Loucy (cell line): ENCODE data around the gene ASIP.

Experiments used
- H2AFZ ChIP-seq: fragments of 200-600 bp; sonication (generic); 2 replicates; pipeline ENCODE4 v1.6.0; 2016; ENCODE audit warnings: antibody characterized with exemption, mild to moderate bottlenecking, low read length, moderate library complexity
- H3F3A ChIP-seq: fragments of 200-600 bp; 2 replicates; pipeline ENCODE4 v1.6.0; 2016; ENCODE audit warnings: antibody characterized with exemption, low read depth, mild to moderate bottlenecking
- H3K27me3 ChIP-seq: fragments of 200-600 bp; sonication (generic); 2 replicates; pipeline ENCODE4 v1.6.1; 2014; ENCODE audit warnings: low read length, mild to moderate bottlenecking; ENCODE audit not compliant: insufficient read depth, poor library complexity, severe bottlenecking
- H3K36me3 ChIP-seq: fragments of 200-600 bp; sonication (generic); 2 replicates; pipeline ENCODE4 v1.6.1; 2016; ENCODE audit warnings: low read length; ENCODE audit not compliant: insufficient read depth
- H3K4me1 ChIP-seq: fragments of 200-600 bp; sonication (generic); 2 replicates; pipeline ENCODE4 v1.5.1; 2014; ENCODE audit warnings: low read length, mild to moderate bottlenecking; ENCODE audit not compliant: insufficient read depth, poor library complexity, severe bottlenecking
- H3K4me2 ChIP-seq: fragments of 200-600 bp; sonication (generic); 2 replicates; pipeline ENCODE4 v1.6.0; 2014; ENCODE audit warnings: antibody characterized with exemption, low read length, low read depth, mild to moderate bottlenecking; ENCODE audit not compliant: poor library complexity, severe bottlenecking
- H3K4me3 ChIP-seq: fragments of 200-600 bp; sonication (generic); 2 replicates; pipeline ENCODE4 v1.5.1; 2014; ENCODE audit warnings: low read length, mild to moderate bottlenecking, mixed read lengths; ENCODE audit not compliant: poor library complexity, severe bottlenecking
- H3K79me2 ChIP-seq: fragments of 200-600 bp; sonication (generic); 2 replicates; pipeline ENCODE4 v1.6.1; 2014; ENCODE audit warnings: low read length; ENCODE audit not compliant: insufficient read depth
- H3K9ac ChIP-seq: fragments of 200-600 bp; sonication (generic); 2 replicates; pipeline ENCODE4 v1.6.0; 2014; ENCODE audit warnings: mild to moderate bottlenecking, low read depth, low read length, moderate library complexity; ENCODE audit not compliant: poor library complexity, severe bottlenecking
- H3K9me2 ChIP-seq: fragments of 200-600 bp; sonication (generic); replicated peaks from 2 replicates; pipeline ENCODE4 v1.6.1; 2016; ENCODE audit warnings: low read depth, low read length, mixed read lengths
- H3K9me3 ChIP-seq: fragments of 200-600 bp; sonication (generic); 2 replicates; pipeline ENCODE4 v1.6.1; 2014; ENCODE audit warnings: mild to moderate bottlenecking, antibody characterized with exemption, low read length, low read depth; ENCODE audit not compliant: insufficient read depth
- H4K20me1 ChIP-seq: fragments of 200-600 bp; sonication (generic); 2 replicates; pipeline ENCODE4 v1.6.0; 2014; ENCODE audit warnings: antibody characterized with exemption, low read length, mild to moderate bottlenecking; ENCODE audit not compliant: insufficient read depth, poor library complexity, severe bottlenecking
- EZH2phosphoT487 ChIP-seq: fragments of 200-600 bp; IDR thresholded peaks from 2 replicates; pipeline ENCODE4 v1.6.1; 2018; ENCODE audit warnings: antibody characterized with exemption, mild to moderate bottlenecking, moderate library complexity, borderline replicate concordance
- TF ChIP-seq, protein P1 (sequence below): fragments of 200-600 bp; sonication (generic); conservative IDR thresholded peaks from 2 replicates; pipeline ENCODE4 v1.5.1; 2014; ENCODE audit warnings: mild to moderate bottlenecking, antibody characterized with exemption, low read length

Gene ASIP

DNA sequence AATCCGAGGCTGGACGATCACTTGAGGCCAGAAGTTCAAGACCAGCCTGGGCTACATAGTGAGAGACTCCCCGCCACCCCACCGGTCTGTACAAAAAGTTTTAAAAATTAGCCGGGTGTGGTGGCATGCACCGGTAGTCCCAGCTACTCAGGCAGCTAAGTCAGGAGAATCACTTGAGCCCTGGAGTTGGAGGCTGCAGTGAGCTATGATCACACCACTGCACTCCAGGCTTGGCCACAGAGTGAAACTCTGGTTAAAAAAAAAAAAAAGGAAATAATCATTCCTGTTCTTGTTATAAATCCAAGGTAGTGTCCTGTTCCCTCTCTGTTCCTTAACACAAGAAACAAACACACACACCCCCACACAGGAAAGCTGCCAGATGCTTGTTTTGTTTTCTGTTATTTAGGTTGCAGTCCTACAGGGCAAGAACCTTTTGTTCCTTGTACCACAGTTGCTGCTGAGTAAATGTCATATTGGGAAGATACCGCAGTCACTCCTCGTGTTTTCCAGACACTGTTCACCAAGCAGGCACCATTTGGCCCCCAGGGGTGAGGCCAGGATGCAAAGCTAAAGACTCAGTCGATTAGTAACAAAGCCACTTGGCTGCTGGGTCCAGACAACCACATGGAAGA, 28.9 kb downstream of the ASIP start:
- Histone ChIP-seq H3K9me2 (no peaks in the 10 kb centered on the region), H3K27me3 (no peaks in the 10 kb centered on the region), H2AFZ (no peak overlapping the region), H3K4me3 (no peak overlapping the region), H3F3A (no peaks in the 10 kb centered on the region), H3K9ac (no peak overlapping the region), H3K4me1 (no peaks in the 10 kb centered on the region), H3K9me3 (no peaks in the 10 kb centered on the region), H3K36me3 (peaks cover 6% of the 10 kb centered on the region; the same call in 1 of the 2 replicates), H3K79me2 (no peaks in the 10 kb centered on the region), H3K4me2 (no peak overlapping the region), H4K20me1 (no peaks in the 10 kb centered on the region)
- TF ChIP-seq EZH2phosphoT487 = no peak
- TF ChIP-seq, protein P1, sequence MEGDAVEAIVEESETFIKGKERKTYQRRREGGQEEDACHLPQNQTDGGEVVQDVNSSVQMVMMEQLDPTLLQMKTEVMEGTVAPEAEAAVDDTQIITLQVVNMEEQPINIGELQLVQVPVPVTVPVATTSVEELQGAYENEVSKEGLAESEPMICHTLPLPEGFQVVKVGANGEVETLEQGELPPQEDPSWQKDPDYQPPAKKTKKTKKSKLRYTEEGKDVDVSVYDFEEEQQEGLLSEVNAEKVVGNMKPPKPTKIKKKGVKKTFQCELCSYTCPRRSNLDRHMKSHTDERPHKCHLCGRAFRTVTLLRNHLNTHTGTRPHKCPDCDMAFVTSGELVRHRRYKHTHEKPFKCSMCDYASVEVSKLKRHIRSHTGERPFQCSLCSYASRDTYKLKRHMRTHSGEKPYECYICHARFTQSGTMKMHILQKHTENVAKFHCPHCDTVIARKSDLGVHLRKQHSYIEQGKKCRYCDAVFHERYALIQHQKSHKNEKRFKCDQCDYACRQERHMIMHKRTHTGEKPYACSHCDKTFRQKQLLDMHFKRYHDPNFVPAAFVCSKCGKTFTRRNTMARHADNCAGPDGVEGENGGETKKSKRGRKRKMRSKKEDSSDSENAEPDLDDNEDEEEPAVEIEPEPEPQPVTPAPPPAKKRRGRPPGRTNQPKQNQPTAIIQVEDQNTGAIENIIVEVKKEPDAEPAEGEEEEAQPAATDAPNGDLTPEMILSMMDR = no peak

GRCh38 chr20:34271956-34272355, 30.7 kb downstream of the ASIP start:
- no peaks in the 10 kb centered on the region for H3K9me3 ChIP-seq
- H3K4me1 ChIP-seq = no peaks in the 10 kb centered on the region
- no peaks in the 10 kb centered on the region for H3F3A ChIP-seq
- H3K79me2 ChIP-seq = no peaks in the 10 kb centered on the region
- H3K4me2 ChIP-seq = no peak overlapping the region
- no peak for TF ChIP-seq EZH2phosphoT487
- TF ChIP-seq, protein P1 = no peak
- H3K36me3 ChIP-seq = peaks cover 17% of the 10 kb centered on the region; the same call in 1 of the 2 replicates
- H3K27me3 ChIP-seq = no peaks in the 10 kb centered on the region
- H2AFZ ChIP-seq = no peak overlapping the region
- H3K9me2 ChIP-seq = no peaks in the 10 kb centered on the region
- no peak overlapping the region for H3K9ac ChIP-seq
- no peak overlapping the region for H3K4me3 ChIP-seq
- no peaks in the 10 kb centered on the region for H4K20me1 ChIP-seq

DNA sequence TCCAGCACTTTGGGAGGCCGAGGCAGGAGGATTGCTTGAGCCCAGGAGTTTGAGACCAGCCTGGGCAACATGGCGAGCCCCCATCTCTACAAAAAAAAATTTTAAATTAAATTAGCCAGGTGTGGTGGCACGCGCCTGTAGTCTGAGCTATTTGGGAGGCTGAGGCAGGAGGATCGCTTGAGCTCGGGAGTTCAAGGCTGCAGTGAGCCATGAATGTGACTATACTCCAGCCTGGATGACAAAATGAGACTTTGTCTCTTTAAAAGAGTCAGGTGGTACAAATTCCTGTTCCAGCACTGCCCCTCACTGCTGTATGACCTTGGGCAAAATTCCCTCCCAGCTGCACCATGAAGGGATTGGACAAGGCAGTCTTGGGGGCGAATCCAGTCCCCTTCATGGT, 33.5 kb downstream of the ASIP start:
- Histone ChIP-seq H3K36me3 (peaks cover 31% of the 10 kb centered on the region; the same call in 1 of the 2 replicates), H3K9me3 (no peaks in the 10 kb centered on the region), H3K79me2 (no peaks in the 10 kb centered on the region), H3K9me2 (no peaks in the 10 kb centered on the region), H3K27me3 (no peaks in the 10 kb centered on the region), H3K4me1 (no peaks in the 10 kb centered on the region), H3K4me3 (no peak overlapping the region), H3K4me2 (no peak overlapping the region), H3F3A (no peaks in the 10 kb centered on the region), H3K9ac (no peak overlapping the region), H2AFZ (no peak overlapping the region), H4K20me1 (no peaks in the 10 kb centered on the region)
- TF ChIP-seq EZH2phosphoT487 = no peak
- TF ChIP-seq, protein P1 = no peak
